Measurements from ENCODE around the gene UNC45A.

UNC45A gene

GRCh38 chr15:90966262-90966661 lies 31.2 kb downstream of the UNC45A start:
- DNase-seq (ENCODE audit: low read depth in 2 of 2) = no peak

GRCh38 chr15:90967206-90967605 lies 32.1 kb downstream of the UNC45A start:
- DNase-seq (ENCODE audit: low read depth in 2 of 2) = no peak

DNA sequence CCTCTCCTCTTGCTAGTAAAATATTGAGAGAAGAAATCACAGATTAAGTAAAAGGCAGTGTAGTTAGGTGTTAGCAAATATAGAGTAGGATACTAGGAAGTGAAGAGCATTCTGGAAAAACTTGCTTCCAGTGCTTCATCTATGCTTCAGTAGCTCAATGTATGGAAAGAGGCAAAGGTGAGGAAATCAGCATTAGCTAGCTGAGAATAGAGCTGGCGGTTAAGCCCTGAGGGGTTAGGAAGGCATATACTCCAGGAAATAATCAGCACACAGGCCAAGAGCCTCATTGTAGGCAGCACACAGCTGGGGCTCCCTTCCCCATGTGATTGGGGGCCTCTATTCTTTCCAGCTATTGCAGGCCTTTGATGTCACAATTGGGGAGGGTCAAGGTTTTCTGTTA lies 33.3 kb downstream of the UNC45A start:
- DNase-seq (ENCODE audit: low read depth in 2 of 2) = no peak

DNA sequence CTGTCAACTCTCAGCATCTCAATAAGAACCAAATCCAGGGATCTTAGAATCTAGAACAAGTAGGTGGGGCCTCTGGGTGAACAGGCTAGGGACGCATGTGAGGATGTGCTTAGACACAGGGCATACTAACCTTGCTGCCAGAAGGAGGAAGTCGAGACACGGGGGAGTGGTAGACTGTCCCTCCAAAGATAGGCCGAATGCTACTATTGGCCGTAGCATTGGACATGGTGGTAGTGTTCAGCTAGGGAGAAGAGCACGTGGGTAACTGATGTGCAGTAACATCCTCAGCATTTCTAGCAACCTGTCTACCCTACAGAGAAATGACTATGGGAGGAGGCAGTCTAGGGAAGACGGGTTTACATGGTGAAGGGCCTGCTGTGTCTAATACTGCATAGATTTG lies 35.2 kb downstream of the UNC45A start:
- DNase-seq (ENCODE audit: low read depth in 2 of 2) = no peak

- no peak for DNase-seq (ENCODE audit: low read depth in 2 of 2)
These were observed 37.0 kb downstream of the UNC45A start for GRCh38 chr15:90972133-90972532.

DNA sequence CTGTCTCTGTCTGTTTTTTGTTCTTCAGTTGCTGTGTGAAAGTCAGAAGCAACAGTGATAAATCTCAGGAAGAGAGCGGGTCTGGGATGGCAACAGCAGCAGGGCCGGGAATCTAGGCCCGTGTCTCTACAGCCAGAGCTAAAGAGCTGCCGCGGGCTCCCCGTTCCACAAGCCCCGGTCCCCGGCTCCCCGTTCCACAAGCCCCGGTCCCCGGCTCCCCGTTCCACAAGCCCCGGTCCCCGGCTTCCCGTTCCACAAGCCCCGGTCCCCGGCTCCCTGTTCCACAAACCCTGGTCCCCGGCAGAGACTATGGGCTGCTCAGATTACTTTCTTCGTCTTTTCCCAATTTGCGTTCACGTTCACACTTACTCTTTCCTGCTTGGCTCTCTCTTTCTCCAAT lies 39.1 kb downstream of the UNC45A start:
- DNase-seq (ENCODE audit: low read depth in 2 of 2) = no peak

DNA sequence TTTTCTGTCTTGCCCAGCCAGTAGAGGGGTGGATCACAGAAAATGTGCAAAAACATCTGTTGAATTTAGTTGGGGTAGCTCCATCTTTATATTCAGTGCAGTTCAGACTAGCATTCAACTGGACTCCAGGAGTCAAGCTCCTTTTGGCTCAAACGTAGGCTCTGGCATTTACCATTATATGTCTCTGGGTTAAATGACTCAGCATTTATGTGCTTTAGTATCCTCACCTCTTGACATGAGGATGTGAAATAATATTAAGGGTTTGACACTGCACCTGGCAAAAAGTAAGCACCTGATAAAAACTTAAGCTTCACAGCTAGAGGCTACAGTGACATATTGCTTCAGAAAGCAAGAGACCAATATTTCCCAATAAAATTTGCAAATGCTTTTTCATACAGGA lies 44.5 kb downstream of the UNC45A start:
- DNase-seq (ENCODE audit: low read depth in 2 of 2) = no peak

GRCh38 chr15:90981681-90982080 lies 46.6 kb downstream of the UNC45A start:
- no peak for DNase-seq (ENCODE audit: low read depth in 2 of 2)

- no peak for DNase-seq (ENCODE audit: low read depth in 2 of 2)
These were observed 47.0 kb downstream of the UNC45A start for GRCh38 chr15:90982135-90982534.

DNA sequence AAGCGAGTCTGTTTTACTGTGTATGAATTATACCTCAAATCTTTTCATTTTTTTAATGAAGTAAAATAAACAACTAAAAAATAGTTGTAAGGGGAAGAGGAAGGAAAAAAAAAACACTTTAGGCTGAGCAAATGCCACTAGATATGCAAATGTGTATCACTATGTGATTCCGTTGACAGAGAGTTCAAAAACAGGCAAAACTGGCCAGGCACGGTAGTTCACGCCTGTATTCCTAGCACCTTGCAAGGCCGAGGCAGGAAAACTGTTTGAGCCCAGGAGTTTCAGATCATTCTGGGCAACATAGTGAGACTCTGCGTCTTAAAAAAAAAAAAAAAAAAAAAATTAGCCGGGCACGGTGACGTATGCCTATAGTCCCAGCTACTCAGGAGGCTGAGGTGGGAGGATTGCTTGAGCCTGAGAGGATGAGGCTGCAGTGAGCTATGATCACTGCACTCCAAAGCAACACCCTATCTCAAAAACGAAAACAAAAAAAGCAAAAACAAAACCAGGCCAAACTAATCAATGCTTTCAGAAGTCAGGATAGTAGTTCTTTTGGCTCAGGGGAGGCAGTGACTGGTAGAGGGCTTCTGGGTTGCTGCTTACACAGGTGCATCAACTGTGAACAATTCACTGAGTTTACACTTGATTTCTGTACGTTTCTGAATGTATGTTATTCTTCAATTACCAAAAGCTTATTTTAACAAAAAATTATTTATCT lies 51.9 kb downstream of the UNC45A start:
- DNase-seq (ENCODE audit: low read depth in 2 of 2) = no peak

GRCh38 chr15:90987561-90988141 lies 52.6 kb downstream of the UNC45A start:
- DNase-seq (ENCODE audit: low read depth in 2 of 2) = no peak

GRCh38 chr15:90988296-90988695 lies 53.2 kb downstream of the UNC45A start:
- no peak for DNase-seq (ENCODE audit: low read depth in 2 of 2)

GRCh38 chr15:90989040-90989768 lies 54.1 kb downstream of the UNC45A start:
- no peak for DNase-seq (ENCODE audit: low read depth in 2 of 2)

DNA sequence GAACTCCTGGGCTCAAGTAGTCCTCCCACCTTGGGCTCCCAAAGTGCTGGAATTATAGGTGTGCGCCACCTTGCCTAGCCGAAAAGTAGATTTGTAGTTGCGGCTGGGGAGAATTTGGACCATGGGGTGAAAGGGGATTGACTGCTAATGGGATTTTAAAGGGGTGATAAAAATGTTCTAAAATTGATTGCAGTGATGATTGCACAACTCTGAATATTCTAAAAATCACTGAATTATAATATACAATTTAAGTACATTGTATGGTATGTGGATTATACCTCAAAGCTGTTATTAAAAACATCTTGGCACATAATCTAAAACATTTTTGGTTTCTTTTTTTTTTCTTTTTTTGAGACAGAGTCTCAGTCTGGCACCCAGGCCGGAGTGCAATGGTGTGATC lies 55.4 kb downstream of the UNC45A start:
- DNase-seq (ENCODE audit: low read depth in 2 of 2) = no peak

GRCh38 chr15:90991587-90992285 lies 56.7 kb downstream of the UNC45A start:
- no peak for DNase-seq (ENCODE audit: low read depth in 2 of 2)

GRCh38 chr15:90994059-90994416 lies 59.0 kb downstream of the UNC45A start:
- no peak for DNase-seq (ENCODE audit: low read depth in 2 of 2)

GRCh38 chr15:90994417-90995311 lies 59.6 kb downstream of the UNC45A start, which contains the start of gene PRC1:
Gene PRC1 (minus strand): TSS chr15:90994535. CDS start chr15:90994417, 118 bp downstream.
- peak; percentile 96 to 98 for DNase-seq (ENCODE audit: low read depth in 2 of 2)

- DNase-seq (ENCODE audit: low read depth in 2 of 2) = no peak
These were observed 63.7 kb downstream of the UNC45A start for GRCh38 chr15:90998737-90999136.

GRCh38 chr15:91001209-91001608 lies 66.1 kb downstream of the UNC45A start:
- no peak for DNase-seq (ENCODE audit: low read depth in 2 of 2)

Measured in stimulated activated CD4-positive, alpha-beta T cell treated with anti-CD3 and anti-CD28 coated beads, Interleukin-15, amount 100 ng/mL, for 48 hours (primary cell).